ENCODE measurements around the gene MGST2.

The MGST2 gene

GRCh38 chr4:139704915-139705485, 39.4 kb downstream of the MGST2 start:
- DNase-seq (ENCODE audit: low read depth) = peak; percentile 22

- DNase-seq (ENCODE audit: low read depth) = no peak
Measured at GRCh38 chr4:139709660-139710059, 44.0 kb downstream of the MGST2 start.

- no peak for DNase-seq (ENCODE audit: low read depth)
Measured at GRCh38 chr4:139710073-139710472, 44.5 kb downstream of the MGST2 start.

- peak; percentile 58 for DNase-seq (ENCODE audit: low read depth)
Measured at GRCh38 chr4:139711461-139711860, 45.8 kb downstream of the MGST2 start.

GRCh38 chr4:139712882-139713281, 47.3 kb downstream of the MGST2 start:
- DNase-seq (ENCODE audit: low read depth) = no peak

GRCh38 chr4:139715746-139716391, 50.2 kb downstream of the MGST2 start:
- DNase-seq (ENCODE audit: low read depth) = no peak

- no peak for DNase-seq (ENCODE audit: low read depth)
Measured at GRCh38 chr4:139718358-139718757, 52.7 kb downstream of the MGST2 start.

GRCh38 chr4:139718833-139719232, 53.2 kb downstream of the MGST2 start:
- DNase-seq (ENCODE audit: low read depth) = no peak

GRCh38 chr4:139719381-139720101, 53.9 kb downstream of the MGST2 start:
- DNase-seq (ENCODE audit: low read depth) = no peak

- no peak for DNase-seq (ENCODE audit: low read depth)
Measured at GRCh38 chr4:139720806-139721205, 55.2 kb downstream of the MGST2 start.

GRCh38 chr4:139721789-139722188, 56.2 kb downstream of the MGST2 start:
- DNase-seq (ENCODE audit: low read depth) = no peak

- no peak for DNase-seq (ENCODE audit: low read depth)
Measured at GRCh38 chr4:139725236-139725635, 59.6 kb downstream of the MGST2 start.

- DNase-seq (ENCODE audit: low read depth) = no peak
Measured at GRCh38 chr4:139726615-139727014, 61.0 kb downstream of the MGST2 start.

GRCh38 chr4:139728146-139728545, 62.5 kb downstream of the MGST2 start:
- DNase-seq (ENCODE audit: low read depth) = no peak

- DNase-seq (ENCODE audit: low read depth) = no peak
Measured at GRCh38 chr4:139728840-139729239, 63.2 kb downstream of the MGST2 start.

GRCh38 chr4:139732991-139733570, 67.5 kb downstream of the MGST2 start:
- no peak for DNase-seq (ENCODE audit: low read depth)

GRCh38 chr4:139734201-139734874, 68.7 kb downstream of the MGST2 start:
- peak; percentile 36 for DNase-seq (ENCODE audit: low read depth)

GRCh38 chr4:139734875-139735380, 69.3 kb downstream of the MGST2 start:
- DNase-seq (ENCODE audit: low read depth) = peak; percentile 74

GRCh38 chr4:139735381-139736273, 70.0 kb downstream of the MGST2 start:
- peak; percentile 3 for DNase-seq (ENCODE audit: low read depth)

- DNase-seq (ENCODE audit: low read depth) = no peak
Measured at GRCh38 chr4:139736274-139736660, 70.6 kb downstream of the MGST2 start.

GRCh38 chr4:139736661-139737060, 71.0 kb downstream of the MGST2 start:
- no peak for DNase-seq (ENCODE audit: low read depth)

Data from ELR (cell line).